Adrenal gland (tissue), 12 donors: ENCODE results near the gene ZNF341. TPM values are rescaled to one million over a fixed set of nuclear protein-coding genes. Genes with fewer than 3 reads are reported as not detected.

Source experiments
- DNase-seq, 7 donors: peaks; one replicate each; pipeline ENCODE4 v3.0.0-alpha.2; 2019 to 2020
- H3K27ac ChIP-seq, 5 donors: fragments of 200-600 bp; sonication (generic) in 4 of 5; 1 replicate in 3 of 5; 2 replicates in 2 of 5; pipeline versions ENCODE4 v1.5.1 to v1.8.0; 2016 to 2020; ENCODE audit warnings: mild to moderate bottlenecking in 1 of 5
- H3K27me3 ChIP-seq: fragments of 200-600 bp; 2 replicates; pipeline ENCODE4 v1.8.0; 2021
- H3K36me3 ChIP-seq, 2 donors: fragments of 200-600 bp; replicated peaks in 1 of 2; 1 replicate in 1 of 2; 2 replicates in 1 of 2; pipeline versions ENCODE4 v1.5.1 to v1.8.0; 2018 to 2022
- H3K4me1 ChIP-seq, 2 donors: fragments of 200-600 bp; replicated peaks in 1 of 2; 1 replicate in 1 of 2; 2 replicates in 1 of 2; pipeline versions ENCODE4 v1.5.1 to v1.8.0; 2018 to 2021
- H3K4me3 ChIP-seq, 4 donors: fragments of 200-600 bp; sonication (generic) in 3 of 4; one replicate each; pipeline ENCODE4 v1.5.1; 2016 to 2018
- H3K9me3 ChIP-seq, 3 donors: fragments of 200-600 bp; sonication (generic) in 1 of 3; replicated peaks in 1 of 3; 1 replicate in 2 of 3; 2 replicates in 1 of 3; pipeline versions ENCODE4 v1.5.1 to v1.8.0; 2016 to 2021
- CTCF ChIP-seq, 6 experiments: fragments of 450-650 bp in 4 of 6; fragments of 200-600 bp in 2 of 6; sonication (generic) in 1 of 6; IDR thresholded peaks; 1 replicate in 5 of 6; 2 replicates in 1 of 6; pipeline versions ENCODE4 v1.5.1 to v1.8.0; 2016 to 2021; ENCODE audit warnings: antibody characterized with exemption in 6 of 6, mild to moderate bottlenecking in 2 of 6, moderate library complexity in 1 of 6
- POLR2A ChIP-seq, 2 donors: fragments of 450-650 bp; IDR thresholded peaks; one replicate each; pipeline ENCODE4 v1.6.1; 2017; ENCODE audit warnings: antibody characterized with exemption in 2 of 2, mild to moderate bottlenecking in 2 of 2, moderate library complexity in 1 of 2
- WGBS, 4 donors: extraction: QIAGEN DNeasy Blood & Tissue Kit in 2 of 4; methylation state at CpG; one replicate each; pipeline versions ENCODE4 v1.1.5 to v1.1.7; 2013 to 2017; 5-methylcytosine and 5-hydroxymethylcytosine counted together
- intact Hi-C, 2 donors: fragments of 100-400 bp; cut with DNase I; formaldehyde crosslinking; loops; one replicate each; pipeline versions ENCODE4 v1.14.1 to v1.15.0; 2022 to 2023
- polyA plus RNA-seq, 3 donors: library from polyadenylated mRNA; stranded (reverse); fragments of 200-250 nt in 2 of 3; fragments of 350-450 nt in 1 of 3; fragmentation: Illumina TruSeq in 1 of 3; extraction: RNeasy Lipid Tissue Mini Kit (QIAGEN cat#74804) in 1 of 3; gene quantifications; one replicate each; pipeline ENCODE4 v1.2.3, GENCODE V29; 2013 to 2014
- total RNA-seq, 9 donors: library from RNA; depleted of rRNA in 4 of 9; stranded (reverse); fragments of >200 nt in 4 of 9; fragments of 120-200 nt in 1 of 9; fragmentation: NEBNext Ultra II Directional in 1 of 9; extraction: Animal tissue kit (Norgen Biotek cat#: 25700) in 1 of 9; gene quantifications; one replicate each; pipeline versions ENCODE4 v1.1.0 to v1.2.4, GENCODE V29; 2013 to 2023
- donor health status: healthy with polysubstance abuse.
- donor health status: Bipolar disorder and iron deficiency.
- donor health status: DM: yes; HTN: yes; CAD: no.
- donor health status: DM: no; HTN: no; CAD: no.
- donor health status: DM: no; HTN: no; CAD: no.
- donor health status: DM: yes; HTN: yes; CAD: no.

The ZNF341 gene
- total and polyA plus RNA-seq, 12 donors, result 1.1 to 9.2 (median 2.5) TPM

GRCh38 chr20:33828326-33828844 lies 96.6 kb downstream of the ZNF341 start:
- Histone ChIP-seq H3K4me1 (peaks cover 3 to 84% of the 10 kb centered on the region in 2 donors), H3K4me3 (no peak overlapping the region)
- no peak for DNase-seq

DNA sequence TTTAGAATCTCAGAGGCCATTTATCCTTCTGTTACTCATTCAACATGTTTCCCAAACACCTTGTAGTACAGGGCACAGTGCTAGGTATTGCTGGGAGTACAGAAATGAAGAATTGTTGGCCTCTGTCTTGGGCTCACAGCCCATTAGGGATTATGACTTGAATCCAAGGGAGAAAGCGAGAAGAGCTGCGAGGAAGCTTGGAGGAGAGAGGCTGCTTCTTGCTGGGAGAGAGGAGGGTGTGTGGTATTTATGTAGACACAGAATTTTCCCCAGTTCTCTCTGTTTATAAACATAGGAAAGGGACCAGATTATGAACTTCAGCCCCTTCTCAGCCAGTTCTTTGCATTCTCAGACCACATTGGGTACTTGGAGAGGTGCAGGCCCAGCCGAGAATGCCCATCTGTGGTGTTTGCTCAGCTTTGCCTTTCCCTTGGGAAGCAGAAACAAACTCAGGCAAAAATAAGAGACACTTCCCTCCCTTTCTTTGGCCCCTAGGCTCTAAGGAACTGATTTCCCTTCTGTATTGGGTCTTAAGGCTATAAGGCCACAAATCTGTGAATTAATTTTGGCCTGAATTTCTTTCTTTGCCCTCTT lies 97.3 kb downstream of the ZNF341 start:
- DNase-seq, result no peak
- TF ChIP-seq CTCF (IDR thresholded peaks at IDR 0.05) (no peak), POLR2A (IDR thresholded peaks at IDR 0.05) (no peak)
- intact Hi-C loops, result no loop called here
- 75 to 97% (median 79%) methylated on average over 3 of the region's 3 CpGs for WGBS, 4 donors
- H3K4me1 ChIP-seq, result peaks cover 9 to 86% of the 10 kb centered on the region in 2 donors
- H3K27me3 ChIP-seq, result no peaks in the 10 kb centered on the region
- H3K9me3 ChIP-seq, result no peaks in the 10 kb centered on the region
- peak overlapping the region in 1 of 5 donors; percentile 32 for H3K27ac ChIP-seq
- H3K36me3 ChIP-seq, result no peaks in the 10 kb centered on the region
- no peak overlapping the region for H3K4me3 ChIP-seq

More at GRCh38 chr20:33828326-33828844, 96.6 kb downstream of the ZNF341 start:
- H3K27me3 ChIP-seq, result no peaks in the 10 kb centered on the region
- WGBS, 4 donors, result 78 to 85% (median 80%) methylated on average over 9 of the region's 9 CpGs
- intact Hi-C loops, result no loop called here
- TF ChIP-seq POLR2A (IDR thresholded peaks at IDR 0.05) (no peak), CTCF (IDR thresholded peaks at IDR 0.05) (no peak)
- H3K27ac ChIP-seq, result peak overlapping the region in 1 of 5 donors; percentile 30
- no peaks in the 10 kb centered on the region for H3K9me3 ChIP-seq
- H3K36me3 ChIP-seq, result no peaks in the 10 kb centered on the region

DNA sequence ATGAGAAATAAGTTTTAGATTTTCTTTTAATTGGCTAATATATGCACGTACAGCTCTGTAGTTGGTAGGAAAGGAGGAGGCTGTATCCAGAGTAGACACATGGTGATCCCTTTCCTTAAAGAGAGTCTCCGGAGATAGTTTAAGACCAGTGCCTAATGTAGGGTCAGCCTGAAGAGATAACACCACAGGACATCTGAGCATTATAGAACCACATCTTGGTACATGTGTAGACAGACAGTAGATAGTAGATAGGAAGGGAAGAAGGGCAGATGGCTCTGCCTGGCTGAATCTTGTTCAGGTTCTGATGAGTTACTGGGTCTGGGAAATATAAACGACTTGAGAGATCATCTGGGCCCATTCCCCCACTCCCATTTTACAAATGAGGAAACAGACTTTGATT lies 97.8 kb downstream of the ZNF341 start:
- H3K27me3 ChIP-seq, result no peaks in the 10 kb centered on the region
- H3K4me3 ChIP-seq, result no peak overlapping the region
- no peak overlapping the region for H3K27ac ChIP-seq
- H3K9me3 ChIP-seq, result no peaks in the 10 kb centered on the region
- intact Hi-C loops, result no loop called here
- WGBS, 4 donors, result 75 to 88% (median 82%) methylated on average over 3 of the region's 3 CpGs
- H3K36me3 ChIP-seq, result no peaks in the 10 kb centered on the region
- DNase-seq, result no peak
- TF ChIP-seq POLR2A (IDR thresholded peaks at IDR 0.05), result no peak
- no peak for TF ChIP-seq CTCF (IDR thresholded peaks at IDR 0.05)
- H3K4me1 ChIP-seq, result peaks cover 9 to 85% of the 10 kb centered on the region in 2 donors

DNA sequence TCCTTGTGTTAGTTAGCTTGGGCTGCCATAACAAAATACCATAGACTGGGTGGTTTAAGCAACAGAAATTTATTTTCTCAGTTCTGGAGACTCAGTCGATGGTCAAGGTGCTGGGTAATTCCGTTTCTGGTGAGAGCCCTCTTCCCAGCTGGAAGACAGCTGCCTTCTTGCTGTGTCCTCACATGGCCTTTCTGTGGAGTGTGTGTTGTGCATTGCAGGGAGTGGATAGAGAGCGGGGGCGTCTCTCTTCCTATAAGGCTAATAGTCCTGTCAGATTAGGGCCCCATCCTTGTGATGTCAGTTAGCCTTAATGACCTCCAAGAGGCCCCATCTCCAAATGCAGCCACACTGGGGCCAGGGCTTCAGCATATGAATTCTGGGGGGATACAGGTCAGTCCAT lies 98.6 kb downstream of the ZNF341 start:
- no peak for TF ChIP-seq CTCF (IDR thresholded peaks at IDR 0.05)
- TF ChIP-seq POLR2A (IDR thresholded peaks at IDR 0.05), result no peak
- Histone ChIP-seq H3K27ac (peak overlapping the region in 1 of 5 donors; percentile 36), H3K36me3 (no peaks in the 10 kb centered on the region), H3K4me3 (no peak overlapping the region), H3K27me3 (no peaks in the 10 kb centered on the region), H3K4me1 (peaks cover 9 to 79% of the 10 kb centered on the region in 2 donors), H3K9me3 (no peaks in the 10 kb centered on the region)
- intact Hi-C loops, result no loop called here
- DNase-seq, result no peak
- WGBS, 4 donors, result 55 to 63% (median 58%) methylated on average over 4 of the region's 4 CpGs
